OCI-LY1 (cell line): ENCODE data around the gene CDH1.

Experiments
- EZH2 ChIP-seq: fragments of 200-600 bp; sonication (generic), shearing (Covaris generic); IDR thresholded peaks from 2 replicates; pipeline ENCODE4 v1.8.0; 2017; ENCODE audit warnings: borderline replicate concordance, mixed run types, mild to moderate bottlenecking, antibody characterized with exemption, low read length, moderate library complexity, mixed read lengths
- TF ChIP-seq, protein P1 (sequence below): fragments of 200-600 bp; sonication (generic), shearing (Covaris generic); IDR thresholded peaks from 2 replicates; pipeline ENCODE4 v1.5.1; 2017; ENCODE audit warnings: mild to moderate bottlenecking, antibody characterized with exemption, low read length, moderate library complexity, mixed read lengths

DNA sequence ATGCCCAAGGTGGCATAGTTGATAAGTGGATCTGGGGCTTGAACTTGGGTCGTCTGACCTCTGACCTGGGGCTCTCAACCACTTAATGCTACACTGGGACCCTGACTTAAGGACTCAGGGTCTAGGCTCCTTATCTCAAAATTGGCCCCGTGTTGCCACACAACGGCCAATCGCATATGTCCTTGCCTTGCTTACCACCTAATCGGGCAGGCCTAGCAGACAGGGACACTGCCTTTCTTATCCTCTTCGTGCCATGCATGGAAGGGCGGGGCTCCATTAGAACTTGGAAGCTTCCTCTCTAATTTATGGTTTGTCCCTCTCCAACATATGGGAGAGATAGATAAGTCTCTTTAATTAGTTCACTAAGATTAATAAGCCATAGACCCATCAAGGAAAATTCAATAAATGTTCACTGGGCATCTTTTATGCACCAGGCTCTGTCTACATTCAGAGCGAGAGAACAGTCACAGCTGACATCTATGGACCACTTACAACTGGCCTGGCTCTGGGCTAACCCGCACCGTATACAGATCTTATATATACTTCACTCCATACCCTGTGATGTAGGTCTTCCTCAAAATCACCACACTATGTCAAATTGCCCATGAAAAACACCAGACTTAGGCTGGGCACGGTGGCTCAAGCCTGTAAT, 35.1 kb downstream of the CDH1 start:
- TF ChIP-seq, protein P1, sequence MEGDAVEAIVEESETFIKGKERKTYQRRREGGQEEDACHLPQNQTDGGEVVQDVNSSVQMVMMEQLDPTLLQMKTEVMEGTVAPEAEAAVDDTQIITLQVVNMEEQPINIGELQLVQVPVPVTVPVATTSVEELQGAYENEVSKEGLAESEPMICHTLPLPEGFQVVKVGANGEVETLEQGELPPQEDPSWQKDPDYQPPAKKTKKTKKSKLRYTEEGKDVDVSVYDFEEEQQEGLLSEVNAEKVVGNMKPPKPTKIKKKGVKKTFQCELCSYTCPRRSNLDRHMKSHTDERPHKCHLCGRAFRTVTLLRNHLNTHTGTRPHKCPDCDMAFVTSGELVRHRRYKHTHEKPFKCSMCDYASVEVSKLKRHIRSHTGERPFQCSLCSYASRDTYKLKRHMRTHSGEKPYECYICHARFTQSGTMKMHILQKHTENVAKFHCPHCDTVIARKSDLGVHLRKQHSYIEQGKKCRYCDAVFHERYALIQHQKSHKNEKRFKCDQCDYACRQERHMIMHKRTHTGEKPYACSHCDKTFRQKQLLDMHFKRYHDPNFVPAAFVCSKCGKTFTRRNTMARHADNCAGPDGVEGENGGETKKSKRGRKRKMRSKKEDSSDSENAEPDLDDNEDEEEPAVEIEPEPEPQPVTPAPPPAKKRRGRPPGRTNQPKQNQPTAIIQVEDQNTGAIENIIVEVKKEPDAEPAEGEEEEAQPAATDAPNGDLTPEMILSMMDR, result no peak
- TF ChIP-seq EZH2, result no peak
